Breast epithelium (tissue), 3 donors: ENCODE measurements around the gene CHD6.

Experiments used
- POLR2A ChIP-seq: fragments of 450-650 bp; IDR thresholded peaks from one replicate; pipeline ENCODE4 v1.6.1; 2016; ENCODE audit warnings: antibody characterized with exemption, mild to moderate bottlenecking, moderate library complexity
- POLR2AphosphoS5 ChIP-seq, 3 donors: sonication (generic); formaldehyde crosslinking; IDR thresholded peaks; one replicate each; pipeline ENCODE4 v1.6.1; 2017; ENCODE audit warnings: antibody characterized with exemption in 3 of 3
- TF ChIP-seq, protein P1 (sequence below), 3 donors: fragments of 450-650 bp; IDR thresholded peaks; one replicate each; pipeline ENCODE4 v1.5.1; 2016 to 2017; ENCODE audit warnings: antibody characterized with exemption in 3 of 3, mild to moderate bottlenecking in 3 of 3, moderate library complexity in 3 of 3

- TF ChIP-seq, protein P1, sequence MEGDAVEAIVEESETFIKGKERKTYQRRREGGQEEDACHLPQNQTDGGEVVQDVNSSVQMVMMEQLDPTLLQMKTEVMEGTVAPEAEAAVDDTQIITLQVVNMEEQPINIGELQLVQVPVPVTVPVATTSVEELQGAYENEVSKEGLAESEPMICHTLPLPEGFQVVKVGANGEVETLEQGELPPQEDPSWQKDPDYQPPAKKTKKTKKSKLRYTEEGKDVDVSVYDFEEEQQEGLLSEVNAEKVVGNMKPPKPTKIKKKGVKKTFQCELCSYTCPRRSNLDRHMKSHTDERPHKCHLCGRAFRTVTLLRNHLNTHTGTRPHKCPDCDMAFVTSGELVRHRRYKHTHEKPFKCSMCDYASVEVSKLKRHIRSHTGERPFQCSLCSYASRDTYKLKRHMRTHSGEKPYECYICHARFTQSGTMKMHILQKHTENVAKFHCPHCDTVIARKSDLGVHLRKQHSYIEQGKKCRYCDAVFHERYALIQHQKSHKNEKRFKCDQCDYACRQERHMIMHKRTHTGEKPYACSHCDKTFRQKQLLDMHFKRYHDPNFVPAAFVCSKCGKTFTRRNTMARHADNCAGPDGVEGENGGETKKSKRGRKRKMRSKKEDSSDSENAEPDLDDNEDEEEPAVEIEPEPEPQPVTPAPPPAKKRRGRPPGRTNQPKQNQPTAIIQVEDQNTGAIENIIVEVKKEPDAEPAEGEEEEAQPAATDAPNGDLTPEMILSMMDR (IDR thresholded peaks at IDR 0.05): no peak
- no peak for TF ChIP-seq POLR2A
- no peak for TF ChIP-seq POLR2AphosphoS5 (IDR thresholded peaks at IDR 0.05)
Observed at GRCh38 chr20:41365777-41366545, 252.2 kb downstream of the CHD6 start.
